GM19467 (cell line): ENCODE data around the gene CPT1A.
"Not testable (repeated sequence)": the region's sequence is repeated elsewhere in the genome, so short reads cannot be mapped to it uniquely, and the experiment has no call there.

Source experiments
- ATAC-seq: cut with Tn5 transposase; IDR thresholded peaks from one replicate; pipeline ENCODE4 v1.9.1; 2021; ENCODE audit warnings: mild to moderate bottlenecking, moderate library complexity; ENCODE audit not compliant: unreplicated experiment

The CPT1A gene

DNA sequence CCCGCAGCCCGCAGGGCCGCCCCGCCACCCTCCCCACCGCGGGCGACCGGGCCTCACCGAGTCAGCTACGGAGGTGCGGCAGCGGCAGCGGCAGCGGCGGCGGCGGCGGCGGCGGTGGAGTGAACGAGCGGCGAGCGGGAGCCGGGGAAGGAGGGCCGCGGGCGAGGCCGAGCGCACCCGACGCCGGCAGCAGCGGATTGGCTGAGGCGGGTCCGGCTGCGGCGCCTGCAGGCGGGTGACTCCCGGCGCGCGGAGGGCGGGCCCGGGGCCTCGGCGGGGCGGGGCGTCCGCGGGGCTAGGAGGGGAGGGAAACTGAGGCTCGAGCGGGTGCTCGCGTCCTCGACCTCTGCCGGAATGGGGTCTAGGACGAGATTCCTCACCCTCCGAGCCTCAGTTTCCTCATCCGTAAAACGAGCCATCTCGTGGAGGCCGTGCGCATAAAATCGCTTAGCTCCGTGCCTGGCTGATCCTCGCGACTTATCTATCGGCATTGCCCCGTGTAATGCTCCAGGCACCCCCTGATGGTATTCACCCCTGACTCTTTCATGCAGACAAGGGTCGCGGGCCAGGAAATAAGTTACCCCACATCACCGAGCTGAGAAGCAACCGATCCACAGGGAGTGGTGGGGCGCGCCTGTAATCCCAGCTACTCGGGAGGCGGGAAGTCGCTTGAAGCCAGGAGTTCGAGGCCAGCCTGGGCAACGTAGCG is at the start of gene CPT1A:
Gene CPT1A (minus strand): TSS at position 199 of the 709 bp plus-strand sequence. CDS start 26,442 bp downstream, outside the sequence.
- ATAC-seq, result no peak

DNA sequence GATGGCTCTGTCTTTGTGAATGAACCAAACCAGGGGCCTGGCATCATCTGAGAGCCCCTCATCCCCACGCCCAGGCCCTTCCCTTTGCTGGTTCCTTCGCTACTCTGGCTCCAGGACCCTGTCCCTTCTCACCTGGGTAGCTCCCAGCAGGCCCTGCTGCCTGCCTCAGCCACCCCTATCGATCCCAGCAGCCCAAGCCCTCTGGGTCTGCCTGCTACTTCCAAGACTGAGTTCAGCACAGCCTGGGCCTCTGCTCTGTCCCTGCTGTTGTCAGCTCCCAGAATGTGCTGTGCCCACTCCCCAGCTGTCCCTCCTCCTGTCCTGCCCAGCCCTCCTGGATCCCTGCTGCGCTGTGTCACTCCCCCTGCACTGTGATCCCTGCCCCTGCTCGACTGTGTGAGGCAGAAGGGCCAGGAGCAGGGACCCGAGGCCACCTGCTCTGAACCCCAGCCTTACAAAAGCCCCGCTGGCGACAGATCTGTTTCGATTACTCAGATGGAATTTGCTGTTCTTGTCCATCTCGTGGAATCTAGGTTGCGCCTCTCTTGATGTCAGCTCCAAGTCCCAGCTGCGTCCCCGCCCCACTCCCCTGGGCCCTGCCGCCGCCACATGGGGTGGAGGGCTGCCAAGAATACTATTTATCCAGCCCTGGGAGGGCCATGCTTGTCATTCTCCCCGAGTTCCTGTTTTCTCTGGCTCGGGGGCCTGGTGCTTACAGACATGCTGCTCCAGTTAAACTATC is 48.9 kb upstream of the CPT1A start:
- no peak for ATAC-seq

GRCh38 chr11:68889948-68890446 is 48.3 kb upstream of the CPT1A start:
- ATAC-seq, result no peak

GRCh38 chr11:68884827-68885226 is 43.1 kb upstream of the CPT1A start:
- not testable (repeated sequence) for ATAC-seq

DNA sequence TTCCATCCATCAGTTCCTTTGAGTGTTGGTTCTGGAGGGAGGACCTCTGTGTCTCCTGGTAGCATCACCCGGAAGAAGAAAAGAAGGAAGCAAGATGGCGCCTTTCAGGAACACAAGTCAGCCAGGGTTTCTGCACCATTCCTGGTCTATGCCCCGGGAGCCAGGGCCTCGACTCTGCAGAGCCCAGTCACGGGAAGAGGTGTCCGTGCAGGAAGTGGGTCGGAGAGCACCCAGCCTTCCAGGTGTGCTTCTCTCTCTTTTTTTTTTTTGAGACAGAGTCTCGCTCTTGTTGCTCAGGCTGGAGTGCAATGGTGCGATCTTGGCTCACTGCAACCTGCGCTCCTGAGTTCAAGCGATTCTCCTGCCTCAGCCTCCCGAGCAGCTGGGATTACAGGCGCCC is 40.7 kb upstream of the CPT1A start:
- ATAC-seq, result no peak

DNA sequence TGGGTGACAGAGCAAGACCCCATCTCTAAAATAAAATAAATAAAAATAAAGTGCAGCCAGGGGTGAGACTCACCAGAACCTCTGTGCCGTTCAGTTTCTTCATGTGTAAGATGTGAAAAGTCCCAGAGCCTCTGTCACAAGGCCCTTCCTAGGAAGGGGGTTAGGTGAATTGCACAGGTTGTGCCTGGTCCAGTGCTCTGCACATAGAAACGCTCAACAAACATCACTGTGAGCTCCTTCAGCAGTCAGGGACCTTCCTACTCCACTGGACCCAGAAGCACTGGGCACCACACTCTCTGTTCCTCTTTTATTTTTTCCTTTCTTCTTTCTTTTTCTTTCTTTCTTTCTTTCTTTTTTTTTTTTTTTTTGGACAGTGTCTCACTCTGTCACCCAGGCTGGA is 39.6 kb upstream of the CPT1A start:
- ATAC-seq, result no peak

GRCh38 chr11:68880851-68881250 is 39.1 kb upstream of the CPT1A start:
- no peak for ATAC-seq

DNA sequence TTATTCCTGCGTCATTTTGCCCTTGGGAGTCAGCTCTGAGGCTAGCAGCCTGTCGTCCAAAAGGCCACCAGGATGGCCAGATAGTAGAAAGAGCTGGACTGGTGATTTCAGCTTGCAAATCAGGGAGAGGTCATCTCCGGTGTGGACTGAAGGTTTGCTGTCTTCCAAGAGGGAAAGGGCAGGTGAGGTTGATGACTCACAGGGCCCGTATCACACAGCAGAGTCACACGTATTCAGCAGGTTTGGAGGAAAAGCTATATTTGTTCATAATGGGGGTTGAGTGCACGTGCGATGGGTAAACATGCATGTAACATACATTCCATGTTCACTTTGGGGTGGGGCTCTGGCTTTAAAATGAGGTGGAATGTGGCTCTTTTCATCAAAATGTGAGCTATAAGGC is 36.3 kb upstream of the CPT1A start:
- ATAC-seq, result no peak

DNA sequence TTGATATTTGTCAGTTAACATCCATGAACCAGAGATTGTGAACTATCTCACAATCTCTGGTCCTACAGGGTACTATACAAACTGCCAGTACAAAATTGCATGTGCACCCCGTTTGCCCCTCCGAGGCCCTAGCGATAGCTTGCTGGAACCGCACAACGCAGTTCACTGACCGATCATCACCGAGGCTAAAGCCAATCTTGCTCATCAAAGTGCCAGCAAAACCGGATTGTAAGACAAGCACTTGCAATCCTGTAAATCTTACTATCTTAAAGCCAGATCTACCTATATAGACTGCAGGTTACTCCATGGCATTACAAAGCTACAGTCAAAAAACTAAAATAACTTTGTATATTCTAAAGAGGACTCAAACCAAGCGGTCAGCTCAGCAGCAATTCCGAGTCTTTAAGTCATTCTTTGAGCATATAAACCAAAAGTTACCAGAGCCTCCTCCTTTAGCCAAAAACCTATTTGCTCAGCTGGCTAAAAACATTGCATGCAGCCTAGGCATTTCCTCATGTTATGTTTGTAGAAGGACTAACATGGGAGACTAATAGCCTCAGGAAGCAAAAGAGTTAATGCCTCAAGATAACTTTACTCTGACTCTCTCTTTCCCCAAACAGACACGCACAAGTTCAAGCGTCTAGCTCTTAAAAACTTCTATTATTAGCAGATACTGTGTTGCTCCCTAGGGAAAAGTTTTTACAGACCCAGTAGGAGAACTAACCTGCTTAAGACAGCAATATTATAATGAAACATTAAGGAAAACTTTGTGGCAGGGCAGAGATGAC is 30.7 kb upstream of the CPT1A start:
- no peak for ATAC-seq

- ATAC-seq, result no peak
Observed at GRCh38 chr11:68870470-68870869, 28.8 kb upstream of the CPT1A start.

DNA sequence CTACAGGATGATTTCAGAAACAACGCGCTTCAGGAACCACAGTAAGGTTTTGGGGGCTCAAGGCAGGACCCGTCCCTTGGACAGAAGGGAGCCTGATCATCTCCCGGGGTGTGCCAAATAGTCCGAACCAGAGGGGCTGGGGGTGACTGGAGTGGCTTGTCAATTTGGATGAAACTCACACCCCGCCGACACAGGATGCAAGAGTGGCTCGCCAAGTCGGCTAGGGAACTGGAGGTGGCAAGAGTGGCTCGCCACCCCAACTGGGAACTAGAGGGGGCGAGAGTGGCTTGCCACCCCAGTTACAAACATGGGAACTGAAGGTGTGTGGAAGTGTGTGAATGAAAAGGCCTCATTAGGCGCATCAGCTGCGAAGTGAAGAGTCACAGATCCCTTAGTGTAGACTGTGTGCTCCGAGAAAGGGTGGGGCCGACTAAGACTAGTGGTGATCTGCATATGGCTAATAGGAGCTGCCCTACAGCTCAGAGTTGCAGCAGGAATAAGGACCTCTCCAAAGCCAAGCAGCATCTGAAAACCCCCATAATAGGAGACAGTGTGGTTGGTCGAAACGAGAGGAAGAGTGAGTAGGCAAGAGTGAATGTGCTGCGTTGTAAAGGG is 26.6 kb upstream of the CPT1A start:
- no peak for ATAC-seq

DNA sequence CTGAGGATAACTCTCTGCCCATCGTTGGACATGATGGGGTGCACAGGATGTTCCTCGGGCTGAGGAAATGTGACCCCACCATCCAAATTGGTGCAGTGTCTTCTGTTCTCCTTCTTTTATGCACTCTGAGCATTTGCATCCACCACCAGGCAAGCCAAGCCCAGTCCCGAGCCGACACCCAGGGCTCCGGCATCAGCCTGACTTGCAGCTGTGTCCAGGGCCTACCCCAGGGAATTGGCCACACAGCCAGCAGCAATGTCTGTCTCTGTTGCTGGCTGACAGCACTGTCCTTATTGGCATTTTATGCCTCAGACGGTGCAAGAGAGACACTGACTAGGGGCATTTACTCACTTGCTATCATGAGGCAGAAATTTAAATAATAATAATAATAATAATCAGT is 25.4 kb upstream of the CPT1A start:
- ATAC-seq, result no peak

DNA sequence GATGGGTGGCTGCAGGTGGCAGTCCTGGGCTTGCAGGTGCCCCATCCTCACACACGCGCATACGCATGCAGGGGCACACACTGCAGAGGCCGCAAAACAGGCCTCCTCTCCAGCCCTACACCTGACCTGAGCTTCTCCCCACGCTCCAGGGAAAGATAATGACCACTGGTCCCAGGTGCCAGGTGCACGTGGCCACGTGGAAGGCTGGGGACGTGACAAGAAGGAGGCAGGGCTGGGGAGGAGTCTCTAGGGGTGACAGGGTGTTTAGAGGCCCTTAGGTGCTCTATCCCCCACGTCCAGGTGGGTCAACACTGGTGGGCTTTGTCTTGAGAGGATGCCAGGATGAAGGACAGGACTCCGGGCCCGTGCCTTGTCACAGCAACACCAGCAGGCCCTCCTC is 23.5 kb upstream of the CPT1A start:
- ATAC-seq, result no peak

- ATAC-seq, result no peak
Observed at GRCh38 chr11:68863553-68864265, 22.0 kb upstream of the CPT1A start.

DNA sequence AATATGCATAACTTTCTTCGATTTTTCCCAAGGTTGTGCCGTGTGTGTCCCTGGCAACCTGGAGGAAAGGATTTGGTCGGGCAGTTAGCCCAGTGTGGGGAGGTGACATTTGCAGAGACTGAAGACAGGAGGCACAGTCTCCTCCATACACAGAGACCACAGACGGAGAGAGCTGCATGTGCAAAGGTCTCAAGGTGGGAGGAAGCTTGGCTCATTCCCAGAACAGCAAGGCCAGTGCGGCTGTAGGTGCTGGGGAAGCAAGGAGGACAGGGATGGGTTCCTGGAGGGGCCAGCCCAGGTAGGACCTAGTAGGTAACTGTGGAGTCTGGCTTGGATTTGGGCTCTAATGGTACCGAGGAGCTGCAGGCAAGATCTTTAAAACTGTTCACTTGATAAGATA is 20.7 kb upstream of the CPT1A start:
- no peak for ATAC-seq

DNA sequence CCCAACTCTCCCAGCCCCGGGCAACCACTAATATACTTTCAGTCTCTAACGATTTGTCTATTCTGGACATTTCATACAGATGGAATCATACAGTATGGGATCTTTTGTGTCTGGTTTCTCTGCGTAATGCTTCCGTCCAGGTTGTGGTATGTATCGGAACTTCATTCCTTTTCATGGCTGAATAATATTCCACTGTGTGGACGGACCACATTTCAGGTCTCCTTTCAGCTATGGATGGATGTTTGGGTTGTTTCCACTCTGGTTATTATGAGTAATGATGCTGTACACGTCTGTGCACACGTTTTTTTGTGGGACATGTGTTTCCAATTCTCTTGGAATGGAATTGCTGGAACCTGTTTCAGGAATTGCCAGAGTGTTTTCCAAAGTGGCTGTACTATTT is 17.4 kb upstream of the CPT1A start:
- ATAC-seq, result no peak

GRCh38 chr11:68857037-68857586 is 15.4 kb upstream of the CPT1A start:
- no peak for ATAC-seq

DNA sequence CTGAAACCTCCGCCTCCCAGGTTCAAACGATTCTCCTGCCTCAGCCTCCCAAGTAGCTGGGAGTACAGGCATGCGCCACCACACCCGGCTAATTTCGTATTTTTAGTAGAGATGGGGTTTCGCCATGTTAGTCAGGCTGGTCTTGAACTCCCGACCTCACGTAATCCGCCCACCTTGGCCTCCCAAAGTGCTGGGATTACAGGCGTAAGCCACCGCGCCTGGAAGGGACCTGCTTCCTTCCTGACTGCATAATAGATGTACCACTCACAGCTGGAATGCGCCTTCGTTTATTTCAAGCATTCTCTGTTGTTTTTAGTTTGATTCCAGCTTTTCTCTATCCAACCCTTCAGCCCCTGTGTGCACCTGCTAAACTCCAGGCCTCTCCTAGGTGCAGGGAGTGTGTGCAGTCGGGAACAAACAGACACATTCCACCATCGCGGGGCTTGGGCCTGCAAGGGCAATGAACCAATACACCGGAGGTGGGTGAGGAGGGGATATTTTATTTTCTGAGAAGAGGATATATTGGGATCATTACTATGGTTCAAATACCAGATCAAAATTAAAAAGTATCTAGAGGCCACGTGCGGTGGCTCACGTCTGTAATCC is 14.8 kb upstream of the CPT1A start:
- not testable (repeated sequence) for ATAC-seq

DNA sequence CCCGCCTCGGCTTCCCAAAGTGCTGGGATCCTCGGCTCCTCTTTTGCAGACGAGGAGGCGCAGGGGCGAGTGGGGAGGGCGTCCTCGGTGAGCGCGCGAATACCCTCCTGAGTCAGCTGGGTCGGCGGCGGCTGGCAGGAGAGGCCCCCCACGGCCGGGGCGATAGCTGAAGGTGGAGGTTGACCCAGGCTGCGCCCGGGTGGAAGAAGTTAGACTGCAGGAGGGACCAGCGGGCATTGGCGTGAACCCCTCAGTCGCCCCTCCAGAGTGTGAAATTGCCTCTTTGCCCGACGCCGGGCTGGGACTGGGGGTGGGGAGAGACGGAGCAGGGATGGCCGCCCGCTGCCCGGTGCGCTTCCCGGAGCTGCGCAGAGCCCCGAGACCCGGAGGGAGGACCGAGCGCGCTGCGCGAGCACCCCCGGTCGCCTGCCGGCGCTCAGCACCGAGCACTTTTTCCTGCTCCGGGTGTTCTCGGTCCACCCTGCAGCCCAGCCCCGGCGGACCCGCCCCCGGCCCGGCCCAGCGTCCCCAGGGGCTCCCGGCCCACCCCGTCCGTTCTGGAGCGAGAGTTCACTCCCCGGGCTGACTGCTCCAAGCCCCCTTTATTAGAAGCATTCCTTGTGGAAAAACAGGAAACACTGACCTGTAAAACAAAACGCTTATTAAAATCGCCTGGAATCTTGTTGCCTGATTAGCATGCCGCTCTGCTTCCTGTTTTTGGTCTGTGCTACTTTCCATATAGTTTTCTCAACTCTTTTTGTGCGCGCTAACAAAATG is 13.7 kb upstream of the CPT1A start:
- no peak for ATAC-seq
